OCI-LY7 (cell line): ENCODE measurements around the gene ALG9. TPM values are rescaled to one million over a fixed set of nuclear protein-coding genes. Genes with fewer than 3 reads are reported as not detected.

Experiments used
- BruUV-seq: library from RNA; stranded (reverse); fragments of 400-500 nt; replicated peaks from 2 replicates; lab custom pipeline; 2021; lab: Mats Ljungman, UMichigan
- CTCF ChIA-PET: fragments of 300-600 bp; sonication (Branson Sonifier 250); formaldehyde crosslinking; loops from one replicate; lab custom pipeline; 2022; ENCODE audit warnings: antibody characterized with exemption; ENCODE audit not compliant: unreplicated experiment; lab: Charles Lee
- POLR2A ChIA-PET: fragments of 300-600 bp; sonication (Branson Sonifier 250); formaldehyde crosslinking; loops from one replicate; lab custom pipeline; 2022; ENCODE audit warnings: antibody characterized with exemption; lab: Charles Lee
- DNase-seq: peaks from one replicate; pipeline ENCODE4 v3.0.0-alpha.2; 2015; ENCODE audit warnings: low spot score
- H2AFZ ChIP-seq: fragments of 200-600 bp; sonication (generic), shearing (Covaris generic); 2 replicates; pipeline ENCODE4 v1.6.1; 2014; ENCODE audit warnings: mild to moderate bottlenecking, antibody characterized with exemption, low read length, moderate library complexity
- H3K27ac ChIP-seq: fragments of 200-600 bp; sonication (generic); 2 replicates; pipeline ENCODE4 v1.5.1; 2014; ENCODE audit warnings: mixed run types, low read depth, mild to moderate bottlenecking, moderate library complexity, low read length, inconsistent platforms; ENCODE audit not compliant: poor library complexity, severe bottlenecking
- H3K36me3 ChIP-seq: fragments of 200-600 bp; sonication (generic); 2 replicates; pipeline ENCODE4 v1.6.1; 2014; ENCODE audit warnings: mild to moderate bottlenecking, antibody characterized with exemption, low read length, moderate library complexity, mixed read lengths; ENCODE audit not compliant: insufficient read depth
- H3K4me1 ChIP-seq: fragments of 200-600 bp; sonication (generic); 2 replicates; pipeline ENCODE4 v1.5.1; 2014; ENCODE audit warnings: mild to moderate bottlenecking, low read length; ENCODE audit not compliant: insufficient read depth, poor library complexity, severe bottlenecking
- H3K4me2 ChIP-seq: fragments of 200-600 bp; sonication (generic); 2 replicates; pipeline ENCODE4 v1.6.1; 2014; ENCODE audit warnings: mild to moderate bottlenecking, low read length
- H3K4me3 ChIP-seq: fragments of 200-600 bp; sonication (generic); 2 replicates; pipeline ENCODE4 v1.5.1; 2014; ENCODE audit warnings: mild to moderate bottlenecking, low read depth, low read length; ENCODE audit not compliant: poor library complexity, severe bottlenecking
- H3K79me2 ChIP-seq: fragments of 200-600 bp; sonication (generic); 2 replicates; pipeline ENCODE4 v1.6.1; 2016; ENCODE audit warnings: low read depth, mild to moderate bottlenecking, low read length, moderate library complexity, mixed read lengths; ENCODE audit not compliant: insufficient read depth
- H3K9me2 ChIP-seq: fragments of 200-600 bp; sonication (generic); 2 replicates; pipeline ENCODE4 v1.6.1; 2016; ENCODE audit warnings: mild to moderate bottlenecking, low read length, mixed read lengths; ENCODE audit not compliant: insufficient read depth
- H3K9me3 ChIP-seq: fragments of 200-600 bp; sonication (generic); 2 replicates; pipeline ENCODE4 v1.6.1; 2014; ENCODE audit warnings: mild to moderate bottlenecking, mixed run types, low read length, mixed read lengths
- H4K20me1 ChIP-seq: fragments of 200-600 bp; sonication (generic); 2 replicates; pipeline ENCODE4 v1.6.1; 2014; ENCODE audit warnings: mild to moderate bottlenecking, antibody characterized with exemption, low read length, moderate library complexity, mixed read lengths; ENCODE audit not compliant: insufficient read depth
- EZH2phosphoT487 ChIP-seq: fragments of 200-600 bp; sonication (generic); IDR thresholded peaks from 2 replicates; pipeline ENCODE4 v1.6.1; 2018; ENCODE audit warnings: low read depth, borderline replicate concordance, mild to moderate bottlenecking, mixed run types, antibody characterized with exemption, low read length, moderate library complexity, mixed read lengths
- intact Hi-C: fragments of 100-400 bp; cut with micrococcal nuclease; formaldehyde crosslinking; loops from one replicate; pipeline ENCODE4 v1.10.0; 2022; ENCODE audit not compliant: unreplicated experiment
- total RNA-seq, 2 experiments: library from RNA; depleted of rRNA in 1 of 2; stranded (reverse); fragments of >200 nt in 1 of 2; shearing (Covaris generic) in 1 of 2; gene quantifications; 2 replicates each; pipeline ENCODE4 v1.2.3, GENCODE V29; 2014 to 2022
- TF ChIP-seq, protein P1 (sequence below): fragments of 200-600 bp; sonication (generic); conservative IDR thresholded peaks from 2 replicates; pipeline ENCODE4 v1.5.1; 2014; ENCODE audit warnings: mild to moderate bottlenecking, antibody characterized with exemption, low read length, moderate library complexity, mixed read lengths

Gene ALG9
- total RNA-seq, 2 experiments from 2014 or later: 16.8 to 21.6 TPM

DNA sequence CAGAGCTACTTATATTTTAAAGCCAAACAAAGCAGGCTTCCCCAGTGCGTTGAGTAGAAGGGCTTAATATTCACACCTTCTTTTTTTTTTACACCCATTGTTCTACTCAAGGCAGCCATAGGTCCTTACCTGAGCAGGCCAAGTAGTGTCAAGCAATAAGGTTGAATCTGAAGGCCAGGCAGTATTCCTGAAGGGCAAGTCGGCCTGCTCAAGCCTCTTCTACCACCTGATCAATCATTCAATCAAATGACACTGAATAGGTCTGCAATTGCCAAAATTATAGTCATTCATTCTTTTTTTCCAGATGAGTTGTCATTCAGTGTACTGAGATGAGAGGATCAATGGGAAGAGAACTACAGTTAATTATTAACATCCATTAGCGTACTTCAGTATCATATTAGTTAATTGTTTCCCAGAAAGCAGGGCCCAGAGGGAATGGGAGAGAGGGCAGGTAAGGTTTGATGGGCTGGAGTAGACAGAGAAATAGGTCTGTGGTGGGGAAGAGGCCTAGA lies 93.3 kb downstream of the ALG9 start:
- H3K4me3 ChIP-seq: no peak overlapping the region
- ChIA-PET POLR2A (interaction anchor here (0.7 to 4.4 kb wide), 5 partner anchors 11 to 187 kb away, joined by 3 to 52 read pairs (median 6); partner anchors contain the start of genes PPP2R1B and SIK2), CTCF (interaction anchor here (1.0 to 2.8 kb wide), 3 partner anchors 14 to 189 kb away, joined by 4 to 18 read pairs (median 9); no protein-coding TSS in a partner anchor)
- H3K4me2 ChIP-seq: no peak overlapping the region
- TF ChIP-seq EZH2phosphoT487: no peak
- no peaks in the 10 kb centered on the region for H4K20me1 ChIP-seq
- H3K9me2 ChIP-seq: no peaks in the 10 kb centered on the region
- H3K36me3 ChIP-seq: no peaks in the 10 kb centered on the region
- H3K9me3 ChIP-seq: no peaks in the 10 kb centered on the region
- BruUV-seq: no TSS peak
- intact Hi-C loops: loop anchor here (2.0 to 5.0 kb wide), 2 partner anchors 81 to 323 kb away; no protein-coding TSS in a partner anchor
- no peak overlapping the region for H3K27ac ChIP-seq
- peaks cover 29% of the 10 kb centered on the region for H3K4me1 ChIP-seq
- DNase-seq: no peak
- peak overlapping the region; percentile 86 for H2AFZ ChIP-seq
- no peaks in the 10 kb centered on the region for H3K79me2 ChIP-seq

DNA sequence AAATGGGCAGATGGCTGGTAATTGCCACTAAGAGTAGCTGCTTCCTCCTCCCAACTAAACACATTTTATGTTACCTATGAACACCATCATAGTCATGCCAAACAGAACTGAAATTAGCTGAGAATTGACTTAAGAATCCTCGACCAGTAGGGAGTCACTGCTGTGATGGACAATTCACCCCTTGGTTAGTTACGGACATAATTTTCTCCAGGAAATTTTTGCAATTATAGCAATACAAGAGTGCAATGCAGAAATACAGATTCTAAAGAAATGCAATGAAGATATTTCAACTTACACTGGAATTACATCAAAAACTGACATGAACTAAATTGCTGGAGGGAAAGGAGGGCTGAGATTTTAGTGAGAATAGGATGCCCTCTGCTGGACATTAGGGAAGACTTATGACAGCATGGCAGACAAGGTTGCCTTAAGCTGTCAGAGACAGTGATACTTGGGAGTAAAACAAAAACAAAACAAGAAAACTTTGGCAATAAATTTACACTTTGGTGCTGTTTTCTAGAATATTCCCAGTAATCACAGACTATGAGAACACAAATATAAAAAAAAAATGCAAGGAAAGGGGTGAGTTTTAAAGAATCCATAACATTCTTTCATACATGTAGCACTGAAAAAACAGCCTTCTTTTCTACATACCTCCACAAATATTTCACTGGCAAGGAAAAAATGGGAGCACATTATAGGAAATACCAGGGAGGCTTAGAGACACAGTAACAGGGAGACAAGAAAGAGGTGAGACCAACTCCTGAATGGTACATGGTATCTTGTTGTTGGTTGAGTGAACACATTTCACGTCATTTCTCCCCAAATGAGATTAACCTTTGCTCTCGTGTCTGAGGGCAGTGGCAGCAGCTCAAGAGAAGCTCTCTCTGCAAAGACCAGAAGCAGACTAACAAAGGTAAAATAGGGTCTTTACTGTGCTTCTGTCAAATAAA lies 94.0 kb downstream of the ALG9 start:
- POLR2A ChIA-PET: interaction anchor here (0.6 to 4.4 kb wide), 16 partner anchors 10 to 1463 kb away, joined by 3 to 52 read pairs (median 4); partner anchors contain the start of genes PPP2R1B and SIK2

More for the DNA sequence above, 94.0 kb downstream of the ALG9 start:
- Histone ChIP-seq H3K27ac (peak overlapping the region; percentile 71), H3K4me1 (peaks cover 29% of the 10 kb centered on the region), H3K9me3 (no peaks in the 10 kb centered on the region), H3K79me2 (no peaks in the 10 kb centered on the region), H3K9me2 (no peaks in the 10 kb centered on the region), H3K4me3 (peak overlapping the region; percentile 32), H2AFZ (peak overlapping the region; percentile 86), H4K20me1 (no peaks in the 10 kb centered on the region), H3K4me2 (peak overlapping the region; percentile 61), H3K36me3 (no peaks in the 10 kb centered on the region)
- no TSS peak for BruUV-seq
- intact Hi-C loops: loop anchor here (1.0 to 5.0 kb wide), 7 partner anchors 63 to 323 kb away; partner anchors contain the start of gene SIK2
- TF ChIP-seq, protein P1, sequence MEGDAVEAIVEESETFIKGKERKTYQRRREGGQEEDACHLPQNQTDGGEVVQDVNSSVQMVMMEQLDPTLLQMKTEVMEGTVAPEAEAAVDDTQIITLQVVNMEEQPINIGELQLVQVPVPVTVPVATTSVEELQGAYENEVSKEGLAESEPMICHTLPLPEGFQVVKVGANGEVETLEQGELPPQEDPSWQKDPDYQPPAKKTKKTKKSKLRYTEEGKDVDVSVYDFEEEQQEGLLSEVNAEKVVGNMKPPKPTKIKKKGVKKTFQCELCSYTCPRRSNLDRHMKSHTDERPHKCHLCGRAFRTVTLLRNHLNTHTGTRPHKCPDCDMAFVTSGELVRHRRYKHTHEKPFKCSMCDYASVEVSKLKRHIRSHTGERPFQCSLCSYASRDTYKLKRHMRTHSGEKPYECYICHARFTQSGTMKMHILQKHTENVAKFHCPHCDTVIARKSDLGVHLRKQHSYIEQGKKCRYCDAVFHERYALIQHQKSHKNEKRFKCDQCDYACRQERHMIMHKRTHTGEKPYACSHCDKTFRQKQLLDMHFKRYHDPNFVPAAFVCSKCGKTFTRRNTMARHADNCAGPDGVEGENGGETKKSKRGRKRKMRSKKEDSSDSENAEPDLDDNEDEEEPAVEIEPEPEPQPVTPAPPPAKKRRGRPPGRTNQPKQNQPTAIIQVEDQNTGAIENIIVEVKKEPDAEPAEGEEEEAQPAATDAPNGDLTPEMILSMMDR: peak; percentile 99
- TF ChIP-seq EZH2phosphoT487: no peak
- DNase-seq: peak; percentile 87
- CTCF ChIA-PET: interaction anchor here (0.6 to 2.8 kb wide), 9 partner anchors 11 to 223 kb away, joined by 3 to 18 read pairs (median 3); partner anchors contain the start of gene PPP2R1B
